ENCODE data around the gene HMMR. TPM values are rescaled to one million over a fixed set of nuclear protein-coding genes. Genes with fewer than 3 reads are reported as not detected.

HMMR gene
- total RNA-seq, 1 donor = 2.5 TPM

DNA sequence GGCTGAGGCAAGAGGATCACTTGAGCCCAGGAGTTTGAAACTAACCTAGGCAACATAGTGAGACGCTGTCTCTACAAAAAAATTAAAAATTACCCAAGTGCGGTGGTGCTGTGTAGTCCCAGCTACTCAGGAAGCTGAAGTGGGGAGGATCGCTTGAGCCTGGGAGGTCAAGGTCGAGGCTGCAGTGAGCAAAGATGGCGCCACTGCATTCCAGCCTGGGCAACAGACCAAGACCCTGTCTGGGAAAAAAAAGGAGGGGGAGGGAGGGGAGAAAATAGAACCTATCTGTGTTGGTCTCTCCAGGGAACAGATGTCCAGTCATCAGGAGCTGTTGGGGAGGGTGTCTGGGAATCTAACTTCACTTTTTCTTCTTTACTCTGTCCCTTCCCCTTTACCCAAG, 69.3 kb downstream of the HMMR start:
- Histone ChIP-seq H3K4me1 (ENCODE audit: insufficient read depth, low read length) (no peaks in the 10 kb centered on the region), H4K20me1 (ENCODE audit: insufficient read depth, low read length) (no peaks in the 10 kb centered on the region), H2AFZ (ENCODE audit: low read length) (no peak overlapping the region), H3K36me3 (ENCODE audit: insufficient read depth, low read length) (no peaks in the 10 kb centered on the region), H3K27ac (ENCODE audit: low read depth, low read length) (no peak overlapping the region), H3K9me3 (ENCODE audit: low read depth, low read length) (no peaks in the 10 kb centered on the region), H3K79me2 (ENCODE audit: insufficient read depth, low read length) (no peaks in the 10 kb centered on the region), H3K4me3 (ENCODE audit: insufficient read depth, low read length) (no peak overlapping the region), H3K4me2 (ENCODE audit: insufficient read depth, low read length) (no peak overlapping the region), H3K27me3 (ENCODE audit: insufficient read depth, low read length) (peaks cover 7% of the 10 kb centered on the region)
- TF ChIP-seq, protein P1, sequence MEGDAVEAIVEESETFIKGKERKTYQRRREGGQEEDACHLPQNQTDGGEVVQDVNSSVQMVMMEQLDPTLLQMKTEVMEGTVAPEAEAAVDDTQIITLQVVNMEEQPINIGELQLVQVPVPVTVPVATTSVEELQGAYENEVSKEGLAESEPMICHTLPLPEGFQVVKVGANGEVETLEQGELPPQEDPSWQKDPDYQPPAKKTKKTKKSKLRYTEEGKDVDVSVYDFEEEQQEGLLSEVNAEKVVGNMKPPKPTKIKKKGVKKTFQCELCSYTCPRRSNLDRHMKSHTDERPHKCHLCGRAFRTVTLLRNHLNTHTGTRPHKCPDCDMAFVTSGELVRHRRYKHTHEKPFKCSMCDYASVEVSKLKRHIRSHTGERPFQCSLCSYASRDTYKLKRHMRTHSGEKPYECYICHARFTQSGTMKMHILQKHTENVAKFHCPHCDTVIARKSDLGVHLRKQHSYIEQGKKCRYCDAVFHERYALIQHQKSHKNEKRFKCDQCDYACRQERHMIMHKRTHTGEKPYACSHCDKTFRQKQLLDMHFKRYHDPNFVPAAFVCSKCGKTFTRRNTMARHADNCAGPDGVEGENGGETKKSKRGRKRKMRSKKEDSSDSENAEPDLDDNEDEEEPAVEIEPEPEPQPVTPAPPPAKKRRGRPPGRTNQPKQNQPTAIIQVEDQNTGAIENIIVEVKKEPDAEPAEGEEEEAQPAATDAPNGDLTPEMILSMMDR (IDR thresholded peaks at IDR 0.05; ENCODE audit: extremely low read depth, low read depth, low read length) = no peak
- no peak for DNase-seq (ENCODE audit: insufficient read length, low spot score, missing footprints)

DNA sequence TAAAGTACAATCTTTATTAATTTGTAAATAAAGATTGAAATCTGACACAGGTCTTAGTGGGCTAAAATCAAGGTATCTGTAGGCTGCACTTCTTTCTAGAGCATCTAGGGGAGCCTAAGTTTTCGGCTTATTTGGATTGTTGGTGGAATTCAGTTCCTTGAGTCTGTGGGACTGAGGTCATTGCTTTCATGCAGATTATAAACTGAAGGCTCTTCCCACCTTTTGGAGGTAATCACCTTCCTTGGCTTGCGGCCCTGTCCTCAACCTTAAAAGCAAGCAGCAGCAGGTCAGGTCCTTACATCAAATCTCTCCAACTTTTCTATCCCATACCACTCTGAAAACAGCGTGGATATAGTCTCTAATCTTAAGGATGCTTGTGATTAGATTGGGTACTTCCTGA, 70.8 kb downstream of the HMMR start:
- no peak for DNase-seq (ENCODE audit: insufficient read length, low spot score, missing footprints)
- no peak overlapping the region for H2AFZ ChIP-seq (ENCODE audit: low read length)
- TF ChIP-seq, protein P1 (IDR thresholded peaks at IDR 0.05; ENCODE audit: extremely low read depth, low read depth, low read length) = no peak
- no peaks in the 10 kb centered on the region for H4K20me1 ChIP-seq (ENCODE audit: insufficient read depth, low read length)
- no peaks in the 10 kb centered on the region for H3K9me3 ChIP-seq (ENCODE audit: low read depth, low read length)
- no peak overlapping the region for H3K4me3 ChIP-seq (ENCODE audit: insufficient read depth, low read length)
- H3K27ac ChIP-seq (ENCODE audit: low read depth, low read length) = no peak overlapping the region
- H3K36me3 ChIP-seq (ENCODE audit: insufficient read depth, low read length) = no peaks in the 10 kb centered on the region
- H3K4me2 ChIP-seq (ENCODE audit: insufficient read depth, low read length) = no peak overlapping the region
- peaks cover 7% of the 10 kb centered on the region for H3K27me3 ChIP-seq (ENCODE audit: insufficient read depth, low read length)
- no peaks in the 10 kb centered on the region for H3K79me2 ChIP-seq (ENCODE audit: insufficient read depth, low read length)
- H3K4me1 ChIP-seq (ENCODE audit: insufficient read depth, low read length) = no peaks in the 10 kb centered on the region

DNA sequence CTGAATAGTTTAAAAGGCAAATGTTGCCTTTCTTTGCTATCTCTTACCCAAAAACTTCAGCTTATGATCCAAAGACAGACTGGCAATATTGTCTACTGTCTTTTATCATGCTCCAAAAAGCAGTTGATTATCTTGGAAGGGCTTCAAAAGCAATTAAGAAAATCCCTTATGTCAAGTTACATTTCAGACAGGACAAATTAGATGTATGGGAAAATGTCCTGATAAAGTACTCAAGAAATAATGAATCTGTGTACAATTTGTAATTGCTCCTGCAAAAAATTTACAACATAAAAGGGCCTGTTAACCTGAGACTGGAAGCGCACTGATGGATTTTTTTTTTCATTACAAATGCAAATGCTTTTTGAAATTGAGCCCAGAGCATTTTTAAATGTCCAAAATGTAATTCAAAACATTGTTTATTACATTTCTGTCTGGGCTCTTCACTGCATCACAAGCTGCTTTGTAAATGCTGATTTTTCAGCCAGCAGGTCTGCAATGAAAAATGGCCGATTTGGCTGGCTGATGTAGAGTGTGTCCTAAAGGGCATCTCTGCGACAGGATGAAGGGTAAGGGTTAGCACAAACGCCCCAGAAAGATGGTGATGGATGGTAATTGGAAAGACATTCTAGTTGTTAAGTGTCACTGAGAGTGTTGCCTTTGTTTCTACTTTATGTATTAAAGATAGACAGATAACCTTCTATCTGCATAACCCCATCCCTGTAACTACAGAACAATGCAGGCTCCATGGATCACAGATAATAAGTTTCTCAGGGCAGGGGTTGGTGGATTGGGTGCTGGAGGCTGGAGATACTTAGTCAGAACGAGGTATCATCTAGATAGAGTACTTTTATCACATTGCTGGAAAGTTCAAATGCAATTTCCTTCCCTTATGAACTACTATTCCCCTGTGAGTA, 72.0 kb downstream of the HMMR start:
- no peaks in the 10 kb centered on the region for H3K9me3 ChIP-seq (ENCODE audit: low read depth, low read length)
- no peaks in the 10 kb centered on the region for H3K4me1 ChIP-seq (ENCODE audit: insufficient read depth, low read length)
- H2AFZ ChIP-seq (ENCODE audit: low read length) = no peak overlapping the region
- H3K27ac ChIP-seq (ENCODE audit: low read depth, low read length) = no peak overlapping the region
- H3K4me3 ChIP-seq (ENCODE audit: insufficient read depth, low read length) = no peak overlapping the region
- H3K79me2 ChIP-seq (ENCODE audit: insufficient read depth, low read length) = no peaks in the 10 kb centered on the region
- H4K20me1 ChIP-seq (ENCODE audit: insufficient read depth, low read length) = no peaks in the 10 kb centered on the region
- TF ChIP-seq, protein P1 (IDR thresholded peaks at IDR 0.05; ENCODE audit: extremely low read depth, low read depth, low read length) = no peak
- H3K36me3 ChIP-seq (ENCODE audit: insufficient read depth, low read length) = no peaks in the 10 kb centered on the region
- H3K27me3 ChIP-seq (ENCODE audit: insufficient read depth, low read length) = peaks cover 7% of the 10 kb centered on the region
- DNase-seq (ENCODE audit: insufficient read length, low spot score, missing footprints) = no peak
- no peak overlapping the region for H3K4me2 ChIP-seq (ENCODE audit: insufficient read depth, low read length)

DNA sequence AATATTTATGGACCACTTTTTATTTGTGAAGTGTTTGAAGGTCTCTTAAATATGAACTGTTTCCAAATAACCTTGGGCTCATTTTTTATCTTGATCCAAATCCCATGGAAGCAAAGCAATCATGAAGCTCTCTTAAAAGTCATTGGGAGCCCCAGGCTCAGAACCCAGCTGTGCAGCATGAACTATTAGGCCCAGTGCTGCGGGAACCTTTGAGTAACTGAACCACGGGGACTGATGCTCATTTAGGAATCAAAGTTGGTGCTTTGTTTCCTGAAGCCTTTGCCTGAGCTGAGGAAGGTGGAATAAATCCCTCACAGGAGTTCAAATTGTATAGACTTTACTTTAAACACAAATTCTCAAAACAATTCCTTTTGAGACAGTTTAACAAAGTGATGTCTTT, 72.8 kb downstream of the HMMR start:
- Histone ChIP-seq H4K20me1 (ENCODE audit: insufficient read depth, low read length) (no peaks in the 10 kb centered on the region), H3K4me2 (ENCODE audit: insufficient read depth, low read length) (no peak overlapping the region), H3K4me1 (ENCODE audit: insufficient read depth, low read length) (no peaks in the 10 kb centered on the region), H2AFZ (ENCODE audit: low read length) (no peak overlapping the region), H3K27ac (ENCODE audit: low read depth, low read length) (no peak overlapping the region), H3K79me2 (ENCODE audit: insufficient read depth, low read length) (no peaks in the 10 kb centered on the region), H3K4me3 (ENCODE audit: insufficient read depth, low read length) (no peak overlapping the region), H3K9me3 (ENCODE audit: low read depth, low read length) (no peaks in the 10 kb centered on the region), H3K27me3 (ENCODE audit: insufficient read depth, low read length) (peaks cover 7% of the 10 kb centered on the region), H3K36me3 (ENCODE audit: insufficient read depth, low read length) (no peaks in the 10 kb centered on the region)
- TF ChIP-seq, protein P1 (IDR thresholded peaks at IDR 0.05; ENCODE audit: extremely low read depth, low read depth, low read length) = no peak
- no peak for DNase-seq (ENCODE audit: insufficient read length, low spot score, missing footprints)
